Right cardiac atrium (tissue), 5 donors: ENCODE data around the gene KCNAB2. TPM values are rescaled to one million over a fixed set of nuclear protein-coding genes. Genes with fewer than 3 reads are reported as not detected.

Experiments
- ATAC-seq, 2 donors: fragments of 200-7000 bp; cut with Tn5 transposase; one replicate each; pipeline versions ENCODE4 v1.8.0 to v1.9.1; 2020; ENCODE audit warnings: moderate library complexity in 2 of 2, mild to moderate bottlenecking in 1 of 2
- DNase-seq, 3 donors: peaks; one replicate each; pipeline ENCODE4 v3.0.0-alpha.2; 2020
- H3K27ac ChIP-seq: one replicate; pipeline ENCODE4 v1.5.1; 2013; ENCODE audit warnings: mild to moderate bottlenecking, low read length, control low read depth, moderate library complexity
- H3K27me3 ChIP-seq: one replicate; pipeline ENCODE4 v1.6.1; 2013; ENCODE audit not compliant: control insufficient read depth, insufficient read depth
- H3K4me1 ChIP-seq: one replicate; pipeline ENCODE4 v1.6.1; 2013; ENCODE audit warnings: low read length; ENCODE audit not compliant: control insufficient read depth, insufficient read depth
- H3K4me3 ChIP-seq: one replicate; pipeline ENCODE4 v1.5.1; 2013; ENCODE audit warnings: low read length, control low read depth
- H3K9me3 ChIP-seq: one replicate; pipeline ENCODE4 v1.6.1; 2013; ENCODE audit warnings: low read length; ENCODE audit not compliant: control insufficient read depth
- WGBS: extraction: QIAGEN DNeasy Blood & Tissue Kit; methylation state at CpG from one replicate; pipeline ENCODE4 v1.1.7; 2013; 5-methylcytosine and 5-hydroxymethylcytosine counted together
- intact Hi-C, 4 donors: fragments of 100-400 bp; cut with DNase I; formaldehyde crosslinking; loops; one replicate each; pipeline versions ENCODE4 v1.11.0 to v1.14.0; 2022 to 2023
- polyA plus RNA-seq: library from polyadenylated mRNA; stranded (reverse); fragments of 200-250 nt; gene quantifications from one replicate; pipeline ENCODE4 v1.2.3, GENCODE V29; 2013
- total RNA-seq, 4 donors: library from RNA; stranded (reverse); fragmentation: NEBNext Ultra II Directional; extraction: Animal tissue kit (Norgen Biotek cat#: 25700); gene quantifications; one replicate each; pipeline ENCODE4 v1.2.1, GENCODE V29; 2021
- donor health status: healthy with polysubstance abuse.
- donor health status: DM: no; HTN: yes; CAD: no.
- donor health status: DM: no; HTN: no; CAD: no.
- donor health status: DM: no; HTN: yes; CAD: no; lungs with severe emphysema.
- donor health status: DM: yes; HTN: yes; CAD: no.

Gene KCNAB2
- total and polyA plus RNA-seq, 5 donors: 12.6 to 25.6 (median 15.8) TPM

GRCh38 chr1:6045110-6045502 lies 582 bp upstream of the KCNAB2 start:
- H3K4me3 ChIP-seq: no peak overlapping the region
- intact Hi-C loops: loop anchor here in 2 of 4 donors (10.0 kb wide), 2 partner anchors 200 to 290 kb away; partner anchors contain the start of gene HES3 (in 1 of the 2)
- 68% methylated on average over 9 of the region's 9 CpGs for WGBS
- H3K27me3 ChIP-seq: no peaks in the 10 kb centered on the region
- no peaks in the 10 kb centered on the region for H3K4me1 ChIP-seq
- ATAC-seq: no peak
- no peaks in the 10 kb centered on the region for H3K9me3 ChIP-seq
- H3K27ac ChIP-seq: no peak overlapping the region
- DNase-seq: no peak

- Histone ChIP-seq H3K27me3 (no peaks in the 10 kb centered on the region), H3K27ac (no peak overlapping the region), H3K4me1 (no peaks in the 10 kb centered on the region), H3K4me3 (no peak overlapping the region), H3K9me3 (no peaks in the 10 kb centered on the region)
- intact Hi-C loops: loop anchor here in 2 of 4 donors (10.0 kb wide), 2 partner anchors 199 to 289 kb away; partner anchors contain the start of gene HES3 (in 1 of the 2)
- DNase-seq (peak in 2 of 3 donors; percentile 7 to 16), ATAC-seq (no peak)
- 77% methylated on average over 14 of the region's 14 CpGs for WGBS
Measured at GRCh38 chr1:6046279-6046678, 591 bp downstream of the KCNAB2 start.

- WGBS: 86% methylated on average over 14 of the region's 14 CpGs
- intact Hi-C loops: loop anchor here in 2 of 4 donors (10.0 kb wide), 2 partner anchors 196 to 286 kb away; partner anchors contain the start of gene HES3 (in 1 of the 2)
- Histone ChIP-seq H3K4me1 (no peaks in the 10 kb centered on the region), H3K9me3 (no peaks in the 10 kb centered on the region), H3K27me3 (no peaks in the 10 kb centered on the region), H3K27ac (no peak overlapping the region), H3K4me3 (no peak overlapping the region)
- DNase-seq (no peak), ATAC-seq (no peak)
Measured at GRCh38 chr1:6048179-6048867, 2.6 kb downstream of the KCNAB2 start.

GRCh38 chr1:6049419-6049818 lies 3.7 kb downstream of the KCNAB2 start:
- Histone ChIP-seq H3K27ac (no peak overlapping the region), H3K4me1 (no peaks in the 10 kb centered on the region), H3K4me3 (no peak overlapping the region), H3K9me3 (no peaks in the 10 kb centered on the region), H3K27me3 (no peaks in the 10 kb centered on the region)
- ATAC-seq (no peak), DNase-seq (no peak)
- intact Hi-C loops: loop anchor here in 2 of 4 donors (10.0 kb wide), 2 partner anchors 195 to 285 kb away; partner anchors contain the start of gene HES3 (in 1 of the 2)
- WGBS: 75% methylated on average over 6 of the region's 6 CpGs

- intact Hi-C loops: loop anchor here in 2 of 4 donors (5.0 to 10.0 kb wide), 2 partner anchors 123 to 196 kb away; no protein-coding TSS in a partner anchor
- Histone ChIP-seq H3K4me1 (no peaks in the 10 kb centered on the region), H3K4me3 (no peak overlapping the region), H3K9me3 (no peaks in the 10 kb centered on the region), H3K27ac (no peak overlapping the region), H3K27me3 (no peaks in the 10 kb centered on the region)
- DNase-seq (peak in 1 of 3 donors; percentile 20), ATAC-seq (no peak)
- 93% methylated on average over 23 of the region's 23 CpGs for WGBS
Measured at GRCh38 chr1:6051423-6051822, 5.7 kb downstream of the KCNAB2 start.

- WGBS: 8% methylated on average over 16 of the region's 16 CpGs
- intact Hi-C loops: loop anchor here in 3 of 4 donors (2.0 to 10.0 kb wide), 3 partner anchors 122 to 195 kb away; no protein-coding TSS in a partner anchor
- H3K27me3 ChIP-seq: no peaks in the 10 kb centered on the region
- H3K9me3 ChIP-seq: no peaks in the 10 kb centered on the region
- peak; percentile 44 to 64 for ATAC-seq
- peak; percentile 70 to 87 (median 82) for DNase-seq
- no peak overlapping the region for H3K27ac ChIP-seq
- no peak overlapping the region for H3K4me3 ChIP-seq
- H3K4me1 ChIP-seq: peaks cover 2% of the 10 kb centered on the region
Measured at GRCh38 chr1:6052543-6053205, 7.0 kb downstream of the KCNAB2 start.

- no peaks in the 10 kb centered on the region for H3K9me3 ChIP-seq
- ATAC-seq: no peak
- peaks cover 2% of the 10 kb centered on the region for H3K4me1 ChIP-seq
- no peaks in the 10 kb centered on the region for H3K27me3 ChIP-seq
- intact Hi-C loops: loop anchor here in 3 of 4 donors (2.0 to 10.0 kb wide), 3 partner anchors 122 to 194 kb away; no protein-coding TSS in a partner anchor
- DNase-seq: peak in 1 of 3 donors; percentile 42
- 34% methylated on average over 8 of the region's 8 CpGs for WGBS
- no peak overlapping the region for H3K4me3 ChIP-seq
- no peak overlapping the region for H3K27ac ChIP-seq
Measured at GRCh38 chr1:6053206-6053546, 7.5 kb downstream of the KCNAB2 start.

GRCh38 chr1:6054596-6054995 lies 8.9 kb downstream of the KCNAB2 start:
- no peak overlapping the region for H3K27ac ChIP-seq
- DNase-seq (peak in 1 of 3 donors; percentile 33), ATAC-seq (no peak)
- H3K4me3 ChIP-seq: no peak overlapping the region
- H3K9me3 ChIP-seq: no peaks in the 10 kb centered on the region
- intact Hi-C loops: loop anchor here in 2 of 4 donors (5.0 to 10.0 kb wide), 2 partner anchors 120 to 193 kb away; no protein-coding TSS in a partner anchor
- no peaks in the 10 kb centered on the region for H3K27me3 ChIP-seq
- WGBS: 88% methylated on average over 6 of the region's 6 CpGs
- peaks cover 5% of the 10 kb centered on the region for H3K4me1 ChIP-seq

- no peak overlapping the region for H3K27ac ChIP-seq
- intact Hi-C loops: loop anchor here in 2 of 4 donors (10.0 kb wide), 1 partner anchor 118 kb away; no protein-coding TSS in a partner anchor
- H3K4me3 ChIP-seq: no peak overlapping the region
- ATAC-seq (no peak), DNase-seq (peak in 2 of 3 donors; percentile 52 to 70)
- H3K4me1 ChIP-seq: peaks cover 5% of the 10 kb centered on the region
- WGBS: 78% methylated on average over 8 of the region's 8 CpGs
- H3K27me3 ChIP-seq: no peaks in the 10 kb centered on the region
- no peaks in the 10 kb centered on the region for H3K9me3 ChIP-seq
Measured at GRCh38 chr1:6056572-6056948, 10.9 kb downstream of the KCNAB2 start.

GRCh38 chr1:6057170-6057845 lies 11.6 kb downstream of the KCNAB2 start:
- H3K27me3 ChIP-seq: no peaks in the 10 kb centered on the region
- H3K4me1 ChIP-seq: peaks cover 5% of the 10 kb centered on the region
- DNase-seq: no peak
- intact Hi-C loops: loop anchor here in 2 of 4 donors (10.0 kb wide), 1 partner anchor 117 kb away; no protein-coding TSS in a partner anchor
- H3K4me3 ChIP-seq: no peak overlapping the region
- no peak for ATAC-seq
- H3K27ac ChIP-seq: no peak overlapping the region
- no peaks in the 10 kb centered on the region for H3K9me3 ChIP-seq
- WGBS: 83% methylated on average over 9 of the region's 9 CpGs
